ENCODE results near the gene GLCE.

DNA sequence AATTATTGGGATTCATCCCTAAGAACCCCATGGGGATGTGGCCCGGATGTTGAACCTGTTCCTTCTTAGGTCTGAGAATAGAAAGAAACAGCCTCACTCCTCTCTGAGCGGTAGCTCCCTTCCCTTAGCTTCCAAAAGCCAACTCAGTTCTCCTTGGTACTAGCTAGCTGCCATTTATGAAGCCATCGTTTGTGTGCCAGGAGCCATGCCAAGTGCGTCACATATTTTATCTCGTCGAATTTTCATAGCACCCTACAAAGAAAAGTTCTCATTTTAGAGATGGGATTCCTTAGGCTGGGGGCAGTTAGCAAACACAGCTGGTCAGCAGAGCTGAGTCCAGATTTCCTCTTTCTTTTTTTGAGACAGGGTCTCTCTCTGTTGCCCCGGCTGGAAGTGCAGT, 45.4 kb upstream of the GLCE start:
- TF ChIP-seq GATA2 (IDR thresholded peaks at IDR 0.05; ENCODE audit: low read depth, low read length) (no peak), GATA3 (IDR thresholded peaks at IDR 0.05; ENCODE audit: low read depth, low read length) (no peak)

Data from SH-SY5Y (cell line).